GM13977 (cell line): ENCODE measurements around the gene SUSD3.

ENCODE experiments used
- DNase-seq: peaks from one replicate; pipeline ENCODE4 v3.0.0; 2012; ENCODE audit warnings: low spot score
- in situ Hi-C: fragments of 300-500 bp; cut with MboI; formaldehyde crosslinking; loops from one replicate; pipeline ENCODE4 v1.12.0; 2022; ENCODE audit warnings: low sequenced_read_pairs, low pct_unique_long_range_greater_than_20kb, mixed read lengths, inconsistent platforms; ENCODE audit not compliant: unreplicated experiment
- TF ChIP-seq, protein P1 (sequence below): IDR thresholded peaks from 2 replicates; pipeline ENCODE4 v1.5.1; 2012; ENCODE audit warnings: mild to moderate bottlenecking, control low read depth; ENCODE audit not compliant: insufficient read depth; ENCODE audit errors: extremely low read depth, missing control alignments

The SUSD3 gene

DNA sequence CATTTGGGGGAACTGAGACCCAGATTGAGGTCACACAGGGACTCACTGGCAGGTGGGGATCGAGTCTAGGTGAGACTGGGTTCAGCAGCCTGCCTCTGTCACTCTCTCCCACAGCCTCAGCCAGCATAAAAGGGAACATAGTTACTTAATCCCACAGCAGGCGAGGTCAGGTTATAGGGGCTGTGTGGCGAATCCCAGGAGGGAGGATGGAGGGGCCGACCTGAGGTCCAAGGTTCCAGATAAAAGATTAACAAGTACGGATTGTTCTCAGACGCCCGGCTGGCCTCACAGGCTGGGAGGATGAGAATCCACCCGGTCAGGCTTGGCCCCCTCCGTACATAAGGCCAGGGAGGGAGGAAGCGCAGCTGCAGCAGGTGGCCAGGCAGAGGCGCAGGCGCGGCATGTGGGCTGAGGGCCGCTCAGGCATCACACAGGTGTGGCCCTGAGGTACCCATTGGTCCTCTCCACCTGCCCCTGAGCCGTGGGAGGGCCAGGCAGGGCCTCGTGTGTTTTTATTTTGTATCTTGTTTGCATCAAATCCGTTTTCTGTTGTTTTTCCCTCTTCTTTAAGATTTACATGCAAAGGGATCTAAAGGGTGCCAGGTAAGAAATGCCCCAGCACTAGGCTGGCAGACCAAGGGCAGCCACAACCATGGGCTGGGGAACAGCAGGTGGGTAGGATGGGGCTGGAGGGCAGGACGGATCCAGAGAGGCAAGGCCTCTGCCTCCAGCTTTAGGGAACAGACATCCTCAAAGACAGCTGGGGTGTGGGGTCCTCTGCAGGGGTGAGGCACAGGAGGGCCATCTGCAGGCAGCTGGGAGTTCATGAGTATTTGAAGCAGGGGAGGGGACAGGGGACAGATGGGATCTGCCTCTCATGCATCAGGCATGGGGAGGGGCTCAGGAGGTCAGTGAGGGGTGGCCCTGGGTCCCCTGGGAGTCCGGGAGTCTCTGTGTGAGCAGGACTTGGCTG, 3.6 kb downstream of the SUSD3 start:
- TF ChIP-seq, protein P1, sequence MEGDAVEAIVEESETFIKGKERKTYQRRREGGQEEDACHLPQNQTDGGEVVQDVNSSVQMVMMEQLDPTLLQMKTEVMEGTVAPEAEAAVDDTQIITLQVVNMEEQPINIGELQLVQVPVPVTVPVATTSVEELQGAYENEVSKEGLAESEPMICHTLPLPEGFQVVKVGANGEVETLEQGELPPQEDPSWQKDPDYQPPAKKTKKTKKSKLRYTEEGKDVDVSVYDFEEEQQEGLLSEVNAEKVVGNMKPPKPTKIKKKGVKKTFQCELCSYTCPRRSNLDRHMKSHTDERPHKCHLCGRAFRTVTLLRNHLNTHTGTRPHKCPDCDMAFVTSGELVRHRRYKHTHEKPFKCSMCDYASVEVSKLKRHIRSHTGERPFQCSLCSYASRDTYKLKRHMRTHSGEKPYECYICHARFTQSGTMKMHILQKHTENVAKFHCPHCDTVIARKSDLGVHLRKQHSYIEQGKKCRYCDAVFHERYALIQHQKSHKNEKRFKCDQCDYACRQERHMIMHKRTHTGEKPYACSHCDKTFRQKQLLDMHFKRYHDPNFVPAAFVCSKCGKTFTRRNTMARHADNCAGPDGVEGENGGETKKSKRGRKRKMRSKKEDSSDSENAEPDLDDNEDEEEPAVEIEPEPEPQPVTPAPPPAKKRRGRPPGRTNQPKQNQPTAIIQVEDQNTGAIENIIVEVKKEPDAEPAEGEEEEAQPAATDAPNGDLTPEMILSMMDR: peak; percentile 45
- in situ Hi-C loops: no loop called here
- peak; percentile 69 for DNase-seq

DNA sequence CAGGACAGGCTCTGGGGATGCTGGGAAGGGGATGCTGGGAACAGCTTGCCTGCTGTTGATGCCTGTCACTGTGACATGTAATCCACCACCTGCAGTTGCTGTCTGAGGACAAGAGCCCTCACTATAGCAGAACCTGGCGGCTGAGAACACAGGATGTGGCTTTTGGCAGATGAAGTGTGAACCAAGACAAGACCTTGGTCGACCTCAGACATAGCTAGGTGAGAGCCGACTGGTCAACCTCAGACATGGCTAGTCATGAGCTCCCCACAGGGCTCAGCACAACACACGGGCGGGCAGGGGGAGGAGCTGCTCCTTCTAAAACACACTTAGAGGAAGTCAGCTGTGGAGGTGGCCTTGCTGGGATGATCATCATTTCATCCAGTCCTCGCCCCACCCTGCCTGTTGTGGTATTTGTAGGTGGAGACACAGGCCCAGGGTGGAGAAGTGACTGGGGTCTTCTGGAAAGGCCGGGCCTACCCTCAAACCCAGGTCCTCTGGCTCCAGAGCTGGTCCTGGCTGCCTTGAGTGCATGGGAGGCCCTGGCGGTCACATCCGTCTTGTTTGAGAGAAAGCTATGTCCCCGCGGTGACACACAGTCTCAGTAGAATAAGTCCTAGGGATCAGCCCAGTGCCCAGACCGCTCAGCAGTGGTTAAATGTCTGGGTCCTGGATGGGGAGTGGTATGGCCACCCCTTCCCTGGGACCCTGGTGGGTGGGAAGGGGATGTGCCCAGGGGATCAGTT, 6.1 kb downstream of the SUSD3 start:
- TF ChIP-seq, protein P1: no peak
- DNase-seq: peak; percentile 93
- in situ Hi-C loops: no loop called here

DNA sequence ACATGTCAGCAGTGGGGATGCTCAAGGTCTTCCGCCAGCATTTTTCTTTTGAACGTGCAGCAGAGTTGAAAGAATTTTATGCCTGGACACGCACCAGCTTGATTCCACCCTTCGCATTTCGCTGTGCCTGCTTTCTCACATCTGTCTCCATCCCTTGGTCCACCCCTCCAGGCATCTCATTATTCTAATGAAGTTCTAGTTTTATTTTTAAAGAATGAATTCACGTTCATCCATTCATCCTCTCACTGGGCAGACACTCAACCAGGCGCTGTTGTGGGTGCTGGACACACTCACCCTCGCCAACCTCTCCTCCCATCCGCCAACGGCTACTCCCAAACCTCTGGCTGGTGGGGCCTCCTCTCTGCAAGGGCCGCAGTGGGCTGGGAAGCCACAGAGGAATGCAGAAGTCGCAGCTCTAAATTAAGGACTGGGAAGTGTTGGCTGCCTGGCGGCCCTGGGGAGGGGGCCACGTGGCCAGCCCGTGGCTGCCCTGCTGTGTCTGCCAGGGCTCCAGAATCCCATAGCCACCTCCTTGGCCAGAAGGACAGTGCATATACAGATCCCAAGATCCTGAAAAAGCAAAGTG, 6.7 kb downstream of the SUSD3 start:
- TF ChIP-seq, protein P1: no peak
- DNase-seq: no peak
- in situ Hi-C loops: no loop called here

DNA sequence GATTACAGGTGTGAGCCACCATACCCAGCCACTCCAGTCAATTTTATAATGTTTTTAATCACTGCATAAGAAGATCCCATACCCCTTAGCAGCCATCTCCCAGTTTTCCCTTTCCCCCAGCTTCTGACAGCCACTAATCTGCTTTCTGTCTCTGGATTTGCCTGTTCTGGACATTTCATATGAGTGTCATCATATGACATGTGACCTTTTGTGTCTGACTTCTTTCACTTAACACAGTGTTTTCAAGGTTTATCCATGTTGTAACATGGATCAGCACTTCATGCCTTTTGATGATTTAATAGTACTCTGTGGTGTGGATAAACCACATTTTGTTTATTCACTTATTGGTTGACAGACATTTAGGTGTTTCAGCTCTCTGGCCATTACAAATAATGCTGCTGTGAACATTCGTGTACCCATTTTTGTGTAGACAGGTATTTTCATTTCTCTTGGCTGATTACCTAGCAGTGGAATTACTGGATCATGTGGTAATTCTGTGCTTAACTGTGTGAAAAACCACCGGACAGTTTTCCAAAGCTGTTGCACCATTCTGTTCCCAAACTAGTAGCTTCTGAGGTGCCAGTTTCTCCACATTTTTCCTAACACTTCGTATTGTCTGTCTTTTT, 8.6 kb downstream of the SUSD3 start:
- DNase-seq: no peak
- in situ Hi-C loops: no loop called here
- TF ChIP-seq, protein P1: no peak

DNA sequence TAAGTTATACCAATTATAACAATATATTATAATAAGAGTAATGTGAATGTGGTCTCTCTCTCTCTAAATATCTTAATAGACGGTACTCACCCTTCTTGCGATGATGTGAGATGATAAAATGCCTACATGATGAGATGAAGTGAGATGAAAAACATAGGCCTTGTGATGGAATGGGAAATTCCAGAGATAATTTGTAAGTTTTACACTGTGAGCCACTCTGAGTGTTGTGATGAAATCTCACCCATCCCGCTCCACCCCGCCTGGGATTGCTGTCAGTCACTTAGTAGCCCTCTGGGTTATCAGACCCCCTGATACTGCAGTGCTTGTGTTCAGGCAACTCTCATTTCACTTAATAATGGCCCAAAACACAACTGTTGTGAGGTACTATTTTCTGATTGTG, 10.5 kb downstream of the SUSD3 start:
- TF ChIP-seq, protein P1: no peak
- in situ Hi-C loops: no loop called here
- no peak for DNase-seq

DNA sequence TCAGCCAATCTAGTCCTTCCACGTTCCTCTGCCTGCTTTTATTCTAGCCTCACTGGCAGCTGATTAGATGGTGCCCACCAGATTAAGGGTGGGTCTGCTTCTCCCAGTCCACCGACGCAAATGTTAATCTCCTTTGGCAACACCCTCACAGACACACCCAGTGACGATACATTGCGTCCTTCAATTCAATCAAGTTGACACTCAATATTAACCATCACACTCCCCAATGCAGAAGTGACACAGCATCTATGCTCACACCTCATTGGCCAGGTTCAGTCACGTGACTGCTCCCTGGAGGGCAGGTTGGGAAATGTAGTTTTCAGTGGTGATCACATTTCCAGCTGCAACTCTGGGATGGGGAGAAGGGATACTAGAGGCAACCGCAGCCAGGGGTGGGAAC, 13.0 kb downstream of the SUSD3 start:
- TF ChIP-seq, protein P1: no peak
- DNase-seq: no peak
- in situ Hi-C loops: no loop called here
